B cell (primary cell): Measurements from ENCODE around the gene BCL2L13. TPM values are rescaled to one million over a fixed set of nuclear protein-coding genes. Genes with fewer than 3 reads are reported as not detected.

Experiments used
- ATAC-seq: fragments of 200-7000 bp; cut with Tn5 transposase; one replicate; pipeline ENCODE4 v1.10.0; 2021; ENCODE audit warnings: low read depth, mild to moderate bottlenecking, moderate number of reproducible peaks, moderate library complexity
- CTCF ChIA-PET: fragments of 350-600 bp; sonication (Branson Sonifier 250); formaldehyde crosslinking; loops from one replicate; lab custom pipeline; 2021; ENCODE audit warnings: antibody characterized with exemption, inconsistent platforms; lab: Charles Lee
- POLR2A ChIA-PET: fragments of 350-600 bp; sonication (Branson Sonifier 250); formaldehyde crosslinking; loops from one replicate; lab custom pipeline; 2021; ENCODE audit warnings: antibody characterized with exemption; lab: Charles Lee
- DNase-seq: peaks from one replicate; pipeline ENCODE4 v3.0.0; 2013
- H2AFZ ChIP-seq: 2 replicates; pipeline ENCODE4 v1.6.1; 2012; ENCODE audit warnings: mild to moderate bottlenecking, low read depth, low read length; ENCODE audit not compliant: insufficient read depth, poor library complexity, severe bottlenecking
- H3K27ac ChIP-seq, 2 donors: 1 replicate in 1 of 2; 2 replicates in 1 of 2; pipeline ENCODE4 v1.5.1; 2012 to 2013; ENCODE audit warnings: low read length in 2 of 2, mild to moderate bottlenecking in 2 of 2, moderate library complexity in 1 of 2
- H3K27me3 ChIP-seq, 4 experiments: fragments of 200-600 bp in 1 of 4; sonication (generic) in 1 of 4; replicated peaks in 1 of 4; 1 replicate in 2 of 4; 2 replicates in 2 of 4; pipeline versions ENCODE4 v1.6.1 to v1.7.0; 2013 to 2016; ENCODE audit warnings: low read length in 3 of 4, mild to moderate bottlenecking in 2 of 4, mixed read lengths in 1 of 4, moderate library complexity in 1 of 4; ENCODE audit not compliant: insufficient read depth in 4 of 4, control insufficient read depth in 3 of 4; ENCODE audit errors: control extremely low read depth in 1 of 4
- H3K36me3 ChIP-seq, 2 experiments: replicated peaks in 1 of 2; 1 replicate in 1 of 2; 2 replicates in 1 of 2; pipeline versions ENCODE4 v1.6.1 to v1.7.1; 2013; ENCODE audit warnings: low read length in 1 of 2; ENCODE audit not compliant: insufficient read depth in 2 of 2, control insufficient read depth in 1 of 2; ENCODE audit errors: control extremely low read depth in 1 of 2, extremely low read depth in 1 of 2
- H3K4me1 ChIP-seq, 2 donors: fragments of 200-600 bp in 1 of 2; sonication (generic) in 1 of 2; 1 replicate in 1 of 2; 2 replicates in 1 of 2; pipeline versions ENCODE4 v1.5.1 to v1.6.1; 2013 to 2017; ENCODE audit warnings: low read length in 2 of 2; ENCODE audit not compliant: control insufficient read depth in 2 of 2, insufficient read depth in 2 of 2
- H3K4me2 ChIP-seq: replicated peaks from 2 replicates; pipeline ENCODE3; 2012; ENCODE audit warnings: mild to moderate bottlenecking, low read depth, low read length; ENCODE audit not compliant: poor library complexity, severe bottlenecking
- H3K4me3 ChIP-seq, 5 experiments: fragments of 200-600 bp in 1 of 5; sonication (generic) in 1 of 5; 1 replicate in 3 of 5; 2 replicates in 2 of 5; pipeline versions ENCODE4 v1.5.1 to v1.7.0; 2011 to 2016; ENCODE audit warnings: low read length in 4 of 5, mild to moderate bottlenecking in 4 of 5, low read depth in 2 of 5, control low read depth in 1 of 5, moderate library complexity in 1 of 5; ENCODE audit not compliant: insufficient read depth in 1 of 5; ENCODE audit errors: control extremely low read depth in 1 of 5, extremely low read depth in 1 of 5
- H3K79me2 ChIP-seq: fragments of 200-600 bp; sonication (generic); one replicate; pipeline ENCODE4 v1.6.0; 2016; ENCODE audit warnings: low read length; ENCODE audit not compliant: control insufficient read depth, insufficient read depth
- H3K9ac ChIP-seq: fragments of 200-600 bp; sonication (generic); 2 replicates; pipeline ENCODE4 v1.6.1; 2017; ENCODE audit warnings: mild to moderate bottlenecking, low read length, moderate library complexity
- H3K9me3 ChIP-seq, 3 donors: one replicate each; pipeline versions ENCODE4 v1.6.1 to v1.7.1; 2013; ENCODE audit warnings: low read length in 2 of 3; ENCODE audit not compliant: control insufficient read depth in 2 of 3, insufficient read depth in 1 of 3; ENCODE audit errors: control extremely low read depth in 1 of 3
- H4K20me1 ChIP-seq: 2 replicates; pipeline ENCODE4 v1.6.0; 2012; ENCODE audit warnings: mild to moderate bottlenecking, low read length; ENCODE audit not compliant: insufficient read depth, control insufficient read depth, poor library complexity, severe bottlenecking
- H3K27ac Mint-ChIP-seq: one replicate; pipeline ENCODE4 v1.8.0; 2021; ENCODE audit warnings: mixed read lengths
- H3K27me3 Mint-ChIP-seq: one replicate; pipeline ENCODE4 v1.8.0; 2021; ENCODE audit warnings: mixed read lengths
- H3K4me1 Mint-ChIP-seq: one replicate; pipeline ENCODE4 v1.8.0; 2021; ENCODE audit warnings: mixed read lengths
- H3K4me3 Mint-ChIP-seq: one replicate; pipeline ENCODE4 v1.8.0; 2021; ENCODE audit warnings: mixed read lengths
- H3K9me3 Mint-ChIP-seq: one replicate; pipeline ENCODE4 v1.8.0; 2022; ENCODE audit warnings: mixed read lengths; ENCODE audit not compliant: insufficient read depth
- EZH2 ChIP-seq: IDR thresholded peaks from 2 replicates; pipeline ENCODE4 v1.6.1; 2012; ENCODE audit warnings: borderline replicate concordance, low read depth, mild to moderate bottlenecking, moderate library complexity, low read length; ENCODE audit not compliant: insufficient read depth, poor library complexity, severe bottlenecking
- WGBS: methylation state at CpG from one replicate; pipeline ENCODE4 v1.1.5; 2013; ENCODE audit warnings: missing lambda C conversion rate; ENCODE audit not compliant: insufficient coverage; 5-methylcytosine and 5-hydroxymethylcytosine counted together
- intact Hi-C: fragments of 100-400 bp; cut with micrococcal nuclease; formaldehyde crosslinking; loops from one replicate; pipeline ENCODE4 v1.10.0; 2022
- polyA plus RNA-seq: library from polyadenylated mRNA; depleted of rRNA; stranded (reverse); fragments of >200 nt; gene quantifications from 2 replicates; pipeline ENCODE4 v1.2.3, GENCODE V29; 2012
- total RNA-seq, 2 donors: library from RNA; stranded (reverse); fragments of 120-200 nt in 1 of 2; gene quantifications; 1 replicate in 1 of 2; 2 replicates in 1 of 2; pipeline versions ENCODE4 v1.2.3 to v1.2.4, GENCODE V29; 2013 to 2022
- TF ChIP-seq, protein P1 (sequence below): fragments of 200-600 bp; IDR thresholded peaks from one replicate; pipeline ENCODE4 v1.8.0; 2022; ENCODE audit warnings: antibody characterized with exemption, mild to moderate bottlenecking

The BCL2L13 gene
- total and polyA plus RNA-seq, 2 donors (not counting 1 experiment from before 2014, with no cell fraction given), result 19.2 to 29.9 TPM

DNA sequence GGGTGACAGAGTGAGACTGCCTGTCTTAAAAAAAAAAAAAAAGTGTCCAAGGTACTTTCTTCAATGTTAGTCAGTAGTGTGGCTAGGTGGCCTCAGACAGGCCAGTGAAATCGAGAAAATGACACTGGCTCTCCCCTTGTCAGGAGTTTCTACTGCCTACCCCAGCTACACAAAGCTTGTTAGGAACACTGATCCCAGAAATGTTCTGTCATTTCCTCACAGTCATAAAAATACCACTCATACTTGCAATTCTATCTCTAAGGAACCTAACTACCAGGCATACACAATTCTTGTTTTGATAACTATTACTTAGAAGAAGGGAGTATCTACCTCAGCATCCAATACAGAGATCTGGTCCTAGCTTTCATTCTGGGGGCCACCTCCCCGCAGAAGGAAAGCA lies 41.3 kb upstream of the BCL2L13 start:
- H3K9me3 Mint-ChIP-seq, result no peaks in the 10 kb centered on the region
- Histone ChIP-seq H4K20me1 (peaks cover 48% of the 10 kb centered on the region), H3K79me2 (no peaks in the 10 kb centered on the region), H3K4me1 (peaks cover 26 to 27% of the 10 kb centered on the region in 2 donors), H3K4me2 (no peak overlapping the region), H3K27me3 (no peaks in the 10 kb centered on the region), H2AFZ (no peak overlapping the region), H3K9me3 (peaks cover 0 to 5% (median 5%) of the 10 kb centered on the region in 3 donors), H3K4me3 (no peak overlapping the region), H3K36me3 (peaks cover 3 to 62% of the 10 kb centered on the region in 2 experiments), H3K27ac (no peak overlapping the region), H3K9ac (no peak overlapping the region)
- DNase-seq (no peak), ATAC-seq (no peak)
- TF ChIP-seq, protein P1, sequence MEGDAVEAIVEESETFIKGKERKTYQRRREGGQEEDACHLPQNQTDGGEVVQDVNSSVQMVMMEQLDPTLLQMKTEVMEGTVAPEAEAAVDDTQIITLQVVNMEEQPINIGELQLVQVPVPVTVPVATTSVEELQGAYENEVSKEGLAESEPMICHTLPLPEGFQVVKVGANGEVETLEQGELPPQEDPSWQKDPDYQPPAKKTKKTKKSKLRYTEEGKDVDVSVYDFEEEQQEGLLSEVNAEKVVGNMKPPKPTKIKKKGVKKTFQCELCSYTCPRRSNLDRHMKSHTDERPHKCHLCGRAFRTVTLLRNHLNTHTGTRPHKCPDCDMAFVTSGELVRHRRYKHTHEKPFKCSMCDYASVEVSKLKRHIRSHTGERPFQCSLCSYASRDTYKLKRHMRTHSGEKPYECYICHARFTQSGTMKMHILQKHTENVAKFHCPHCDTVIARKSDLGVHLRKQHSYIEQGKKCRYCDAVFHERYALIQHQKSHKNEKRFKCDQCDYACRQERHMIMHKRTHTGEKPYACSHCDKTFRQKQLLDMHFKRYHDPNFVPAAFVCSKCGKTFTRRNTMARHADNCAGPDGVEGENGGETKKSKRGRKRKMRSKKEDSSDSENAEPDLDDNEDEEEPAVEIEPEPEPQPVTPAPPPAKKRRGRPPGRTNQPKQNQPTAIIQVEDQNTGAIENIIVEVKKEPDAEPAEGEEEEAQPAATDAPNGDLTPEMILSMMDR, result no peak
- TF ChIP-seq EZH2, result no peak
- 94% methylated on average over 2 of the region's 2 CpGs for WGBS
- no peak overlapping the region for H3K4me3 Mint-ChIP-seq
- intact Hi-C loops, result no loop called here
- ChIA-PET CTCF (no interaction called here), POLR2A (interaction anchor here (0.7 kb wide), 1 partner anchor 41 kb away, joined by 3 read pairs; the partner anchor contains the start of gene BCL2L13)
- no peaks in the 10 kb centered on the region for H3K27me3 Mint-ChIP-seq
- H3K4me1 Mint-ChIP-seq, result peaks cover 30% of the 10 kb centered on the region
- no peak overlapping the region for H3K27ac Mint-ChIP-seq

DNA sequence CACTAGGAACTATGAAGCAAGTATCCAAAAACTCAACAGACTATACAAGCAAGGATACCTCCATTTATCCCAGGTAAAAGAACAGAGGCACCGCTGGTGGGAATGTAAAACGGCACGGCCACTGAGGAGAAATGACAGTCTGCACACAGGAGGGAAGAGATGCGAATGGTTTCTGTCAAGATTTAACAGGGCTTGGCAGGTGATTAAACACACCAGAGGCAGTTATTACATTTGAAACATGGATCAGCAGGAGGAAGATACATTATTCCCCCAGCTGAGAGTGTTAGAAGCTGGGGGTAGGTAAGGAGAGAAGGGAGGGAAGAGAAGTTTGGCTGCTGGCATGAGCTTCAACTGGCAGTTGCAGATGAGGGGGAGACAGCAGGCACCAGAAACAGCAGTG lies 40.2 kb upstream of the BCL2L13 start:
- ChIA-PET POLR2A (no interaction called here), CTCF (no interaction called here)
- TF ChIP-seq, protein P1, result no peak
- TF ChIP-seq EZH2, result no peak
- Mint-ChIP-seq H3K9me3 (no peaks in the 10 kb centered on the region), H3K4me1 (peaks cover 27% of the 10 kb centered on the region), H3K27ac (no peak overlapping the region), H3K27me3 (no peaks in the 10 kb centered on the region), H3K4me3 (no peak overlapping the region)
- no peak for DNase-seq
- no peak for ATAC-seq
- peaks cover 0 to 5% (median 5%) of the 10 kb centered on the region in 3 donors for H3K9me3 ChIP-seq
- H4K20me1 ChIP-seq, result peaks cover 49% of the 10 kb centered on the region
- 100% methylated on average over 1 of the region's 4 CpGs for WGBS
- H3K79me2 ChIP-seq, result peaks cover 2% of the 10 kb centered on the region
- no peak overlapping the region for H3K27ac ChIP-seq
- H3K4me3 ChIP-seq, result no peak overlapping the region
- peaks cover 24 to 27% of the 10 kb centered on the region in 2 donors for H3K4me1 ChIP-seq
- H3K9ac ChIP-seq, result no peak overlapping the region
- H2AFZ ChIP-seq, result no peak overlapping the region
- intact Hi-C loops, result no loop called here
- H3K4me2 ChIP-seq, result no peak overlapping the region
- H3K36me3 ChIP-seq, result peaks cover 3 to 56% of the 10 kb centered on the region in 2 experiments
- H3K27me3 ChIP-seq, result no peaks in the 10 kb centered on the region
